ENCODE measurements around the gene TMPRSS2.

Gene TMPRSS2

GRCh38 chr21:41481191-41481590 is 26.8 kb downstream of the TMPRSS2 start:
- DNase-seq (ENCODE audit: low read depth): no peak

GRCh38 chr21:41480086-41480690 is 27.8 kb downstream of the TMPRSS2 start:
- no peak for DNase-seq (ENCODE audit: low read depth)

- no peak for DNase-seq (ENCODE audit: low read depth)
These were observed 28.3 kb downstream of the TMPRSS2 start for GRCh38 chr21:41479686-41480085.

GRCh38 chr21:41478319-41479177 is 29.4 kb downstream of the TMPRSS2 start:
- DNase-seq (ENCODE audit: low read depth): no peak

GRCh38 chr21:41477641-41478318 is 30.2 kb downstream of the TMPRSS2 start:
- DNase-seq (ENCODE audit: low read depth): no peak

- no peak for DNase-seq (ENCODE audit: low read depth)
These were observed 32.1 kb downstream of the TMPRSS2 start for GRCh38 chr21:41475714-41476420.

- DNase-seq (ENCODE audit: low read depth): no peak
These were observed 35.0 kb downstream of the TMPRSS2 start for GRCh38 chr21:41472753-41473548.

- no peak for DNase-seq (ENCODE audit: low read depth)
These were observed 37.9 kb downstream of the TMPRSS2 start for GRCh38 chr21:41470054-41470453.

- no peak for DNase-seq (ENCODE audit: low read depth)
These were observed 41.7 kb downstream of the TMPRSS2 start for GRCh38 chr21:41466024-41466820.

GRCh38 chr21:41465176-41465781 is 42.7 kb downstream of the TMPRSS2 start:
- no peak for DNase-seq (ENCODE audit: low read depth)

GRCh38 chr21:41460578-41461527 is 47.1 kb downstream of the TMPRSS2 start:
- peak; percentile 28 for DNase-seq (ENCODE audit: low read depth)

- no peak for DNase-seq (ENCODE audit: low read depth)
These were observed 47.9 kb downstream of the TMPRSS2 start for GRCh38 chr21:41459884-41460534.

- DNase-seq (ENCODE audit: low read depth): no peak
These were observed 49.4 kb downstream of the TMPRSS2 start for GRCh38 chr21:41458559-41458958.

GRCh38 chr21:41458121-41458520 is 49.8 kb downstream of the TMPRSS2 start:
- DNase-seq (ENCODE audit: low read depth): no peak

- no peak for DNase-seq (ENCODE audit: low read depth)
These were observed 54.2 kb downstream of the TMPRSS2 start for GRCh38 chr21:41453761-41454160.

- DNase-seq (ENCODE audit: low read depth): no peak
These were observed 54.8 kb downstream of the TMPRSS2 start for GRCh38 chr21:41453198-41453597.

GRCh38 chr21:41451753-41452676 is 55.9 kb downstream of the TMPRSS2 start:
- DNase-seq (ENCODE audit: low read depth): no peak

All from T follicular helper cell (primary cell).